MM.1S (cell line): ENCODE measurements around the gene SRRM2.

Source experiments
- DNase-seq: peaks from one replicate; pipeline ENCODE4 v3.0.0-alpha.2; 2015
- H2AFZ ChIP-seq: fragments of 300-600 bp; sonication (generic); 2 replicates; pipeline ENCODE4 v1.6.0; 2016; ENCODE audit warnings: antibody characterized with exemption, low read length
- H3F3A ChIP-seq: fragments of 300-600 bp; sonication (generic); 2 replicates; pipeline ENCODE4 v1.6.1; 2016; ENCODE audit warnings: mild to moderate bottlenecking, antibody characterized with exemption, low read length, moderate library complexity, mixed read lengths; ENCODE audit not compliant: insufficient read depth
- H3K27ac ChIP-seq: fragments of 300-600 bp; sonication (generic); 2 replicates; pipeline ENCODE4 v1.5.1; 2016; ENCODE audit warnings: mild to moderate bottlenecking, low read length
- H3K27me3 ChIP-seq: fragments of 300-600 bp; sonication (generic); replicated peaks from 2 replicates; pipeline ENCODE4 v1.6.0; 2016; ENCODE audit warnings: low read length; ENCODE audit not compliant: insufficient read depth
- H3K36me3 ChIP-seq: fragments of 300-600 bp; sonication (generic); replicated peaks from 2 replicates; pipeline ENCODE4 v1.6.1; 2016; ENCODE audit warnings: mild to moderate bottlenecking, low read length, mixed read lengths; ENCODE audit not compliant: insufficient read depth
- H3K4me1 ChIP-seq: fragments of 300-600 bp; sonication (generic); 2 replicates; pipeline ENCODE4 v1.6.1; 2016; ENCODE audit warnings: low read length, mixed read lengths
- H3K4me2 ChIP-seq: fragments of 300-600 bp; sonication (generic); 2 replicates; pipeline ENCODE4 v1.6.0; 2016; ENCODE audit warnings: low read depth, low read length
- H3K4me3 ChIP-seq: fragments of 300-600 bp; sonication (generic); 2 replicates; pipeline ENCODE4 v1.5.1; 2016; ENCODE audit warnings: low read length, mixed read lengths
- H3K79me2 ChIP-seq: fragments of 300-600 bp; sonication (generic); 2 replicates; pipeline ENCODE4 v1.6.1; 2016; ENCODE audit warnings: mixed run types, low read length, mixed read lengths
- H3K9ac ChIP-seq: fragments of 300-600 bp; sonication (generic); 2 replicates; pipeline ENCODE4 v1.6.1; 2016; ENCODE audit warnings: low read length, mixed read lengths
- H3K9me2 ChIP-seq: fragments of 300-600 bp; sonication (generic); replicated peaks from 2 replicates; pipeline ENCODE4 v1.6.1; 2016; ENCODE audit warnings: mild to moderate bottlenecking, low read length, mixed read lengths; ENCODE audit not compliant: insufficient read depth
- H3K9me3 ChIP-seq: fragments of 300-600 bp; sonication (generic); replicated peaks from 2 replicates; pipeline ENCODE4 v1.6.1; 2016; ENCODE audit warnings: mild to moderate bottlenecking, low read length, mixed read lengths; ENCODE audit not compliant: insufficient read depth
- H4K20me1 ChIP-seq: fragments of 300-600 bp; sonication (generic); 2 replicates; pipeline ENCODE4 v1.6.1; 2016; ENCODE audit warnings: mild to moderate bottlenecking, low read length, moderate library complexity, mixed read lengths; ENCODE audit not compliant: insufficient read depth
- CTCF ChIP-seq: fragments of 300-600 bp; sonication (generic); IDR thresholded peaks from 2 replicates; pipeline ENCODE4 v1.5.1; 2016; ENCODE audit warnings: antibody characterized with exemption, low read length, mixed read lengths
- EZH2 ChIP-seq: fragments of 300-600 bp; sonication (generic); optimal IDR thresholded peaks from 2 replicates; pipeline ENCODE3; 2017; ENCODE audit warnings: low read depth, mild to moderate bottlenecking, antibody characterized with exemption, low read length, mixed read lengths
- EZH2phosphoT487 ChIP-seq: fragments of 300-600 bp; sonication (generic); IDR thresholded peaks from 2 replicates; pipeline ENCODE4 v1.6.1; 2018; ENCODE audit warnings: antibody characterized with exemption, low read length

The SRRM2 gene

GRCh38 chr16:2745116-2745890 is 7.1 kb upstream of the SRRM2 start:
- peaks cover 19% of the 10 kb centered on the region; the same call in 1 of the 2 replicates for H3K27me3 ChIP-seq
- DNase-seq: no peak
- H3F3A ChIP-seq: no peaks in the 10 kb centered on the region
- H3K4me2 ChIP-seq: no peak overlapping the region
- no peak overlapping the region for H3K27ac ChIP-seq
- no peaks in the 10 kb centered on the region for H3K36me3 ChIP-seq
- H4K20me1 ChIP-seq: no peaks in the 10 kb centered on the region
- H3K9ac ChIP-seq: no peak overlapping the region
- TF ChIP-seq CTCF: no peak
- no peak for TF ChIP-seq EZH2phosphoT487
- no peak for TF ChIP-seq EZH2
- no peaks in the 10 kb centered on the region for H3K9me3 ChIP-seq
- H3K79me2 ChIP-seq: no peaks in the 10 kb centered on the region
- no peaks in the 10 kb centered on the region for H3K9me2 ChIP-seq
- no peak overlapping the region for H3K4me3 ChIP-seq
- no peak overlapping the region for H2AFZ ChIP-seq
- H3K4me1 ChIP-seq: no peaks in the 10 kb centered on the region

GRCh38 chr16:2745961-2746360 is 6.5 kb upstream of the SRRM2 start:
- no peak overlapping the region for H3K4me2 ChIP-seq
- H3K9me2 ChIP-seq: no peaks in the 10 kb centered on the region
- no peak for TF ChIP-seq EZH2phosphoT487
- no peak for TF ChIP-seq EZH2
- no peak for TF ChIP-seq CTCF
- no peaks in the 10 kb centered on the region for H4K20me1 ChIP-seq
- no peaks in the 10 kb centered on the region for H3K4me1 ChIP-seq
- H3K9ac ChIP-seq: no peak overlapping the region
- H3K9me3 ChIP-seq: no peaks in the 10 kb centered on the region
- no peaks in the 10 kb centered on the region for H3K36me3 ChIP-seq
- no peak overlapping the region for H3K4me3 ChIP-seq
- H3F3A ChIP-seq: no peaks in the 10 kb centered on the region
- no peak for DNase-seq
- H3K27me3 ChIP-seq: peaks cover 19% of the 10 kb centered on the region; the same call in 1 of the 2 replicates
- no peak overlapping the region for H2AFZ ChIP-seq
- H3K27ac ChIP-seq: no peak overlapping the region
- H3K79me2 ChIP-seq: 0 out of 2 replicates have a peak, but pooled peaks cover 4% of the 10 kb centered on the region

- no peak overlapping the region for H3K4me2 ChIP-seq
- H3F3A ChIP-seq: no peaks in the 10 kb centered on the region
- no peaks in the 10 kb centered on the region for H3K9me2 ChIP-seq
- H3K4me1 ChIP-seq: peaks cover 9% of the 10 kb centered on the region
- H3K27ac ChIP-seq: no peak overlapping the region
- TF ChIP-seq EZH2: no peak
- TF ChIP-seq CTCF: no peak
- no peak for TF ChIP-seq EZH2phosphoT487
- H3K27me3 ChIP-seq: peaks cover 13% of the 10 kb centered on the region; the same call in 1 of the 2 replicates
- no peak for DNase-seq
- no peaks in the 10 kb centered on the region for H3K36me3 ChIP-seq
- peaks cover 22% of the 10 kb centered on the region for H3K79me2 ChIP-seq
- no peak overlapping the region for H3K9ac ChIP-seq
- peaks cover 6% of the 10 kb centered on the region for H4K20me1 ChIP-seq
- H2AFZ ChIP-seq: no peak overlapping the region
- H3K4me3 ChIP-seq: no peak overlapping the region
- H3K9me3 ChIP-seq: no peaks in the 10 kb centered on the region
These were observed 3.5 kb upstream of the SRRM2 start for GRCh38 chr16:2748757-2749455.
